Gastrocnemius medialis (tissue), 4 donors: Measurements from ENCODE around the gene RPL3.

Source experiments
- CTCF ChIP-seq, 5 experiments: fragments of 450-650 bp in 3 of 5; fragments of 200-600 bp in 2 of 5; sonication (generic) in 2 of 5; IDR thresholded peaks in 4 of 5; conservative IDR thresholded peaks in 1 of 5; 1 replicate in 4 of 5; 2 replicates in 1 of 5; pipeline ENCODE4 v1.5.1; 2016 to 2019; ENCODE audit warnings: antibody characterized with exemption in 5 of 5, mild to moderate bottlenecking in 3 of 5, moderate library complexity in 3 of 5
- POLR2A ChIP-seq, 2 donors: fragments of 450-650 bp; IDR thresholded peaks; one replicate each; pipeline ENCODE4 v1.6.1; 2017; ENCODE audit warnings: antibody characterized with exemption in 2 of 2, mild to moderate bottlenecking in 2 of 2, moderate library complexity in 2 of 2

GRCh38 chr22:39311592-39312400 lies 7.6 kb downstream of the RPL3 start:
- TF ChIP-seq CTCF (IDR thresholded peaks at IDR 0.05 in 4 of 5, conservative IDR thresholded peaks at IDR 0.05 in 1 of 5) (no peak), POLR2A (IDR thresholded peaks at IDR 0.05) (no peak)
